HG02885 (cell line): ENCODE measurements around the gene NR5A2.

Experiments used
- ATAC-seq: cut with Tn5 transposase; IDR thresholded peaks from one replicate; pipeline ENCODE4 v1.9.1; 2021; ENCODE audit warnings: mild to moderate bottlenecking; ENCODE audit not compliant: unreplicated experiment, poor library complexity

The NR5A2 gene

DNA sequence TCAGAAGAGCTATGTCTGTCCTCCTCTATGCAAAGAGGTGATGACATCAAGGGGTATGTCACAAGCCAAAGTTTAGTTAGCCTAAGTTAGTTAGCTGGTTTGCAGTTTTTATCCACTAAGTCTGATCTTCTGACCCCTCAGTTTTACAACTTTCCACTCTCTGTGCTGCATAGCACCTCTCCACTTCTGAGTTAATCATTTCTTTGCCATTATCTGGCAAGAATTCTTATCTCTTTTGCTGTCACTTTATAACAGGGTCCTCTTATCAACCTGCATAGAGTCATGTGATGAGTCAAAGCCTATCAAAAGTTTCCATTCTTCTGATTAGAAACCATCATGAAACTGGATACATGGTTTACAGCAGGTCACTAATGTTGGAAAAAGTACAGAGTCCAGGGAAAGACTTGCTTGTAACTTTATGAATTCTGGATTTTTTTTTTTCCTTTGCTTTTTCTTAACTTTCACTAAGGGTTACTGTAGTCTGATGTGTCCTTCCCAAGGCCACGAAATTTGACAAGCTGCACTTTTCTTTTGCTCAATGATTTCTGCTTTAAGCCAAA is at the start of gene NR5A2:
TSS of gene NR5A2 (plus strand) at position 447 of the 560 bp plus-strand sequence. CDS start 138 bp downstream, outside the sequence.
- ATAC-seq = no peak

DNA sequence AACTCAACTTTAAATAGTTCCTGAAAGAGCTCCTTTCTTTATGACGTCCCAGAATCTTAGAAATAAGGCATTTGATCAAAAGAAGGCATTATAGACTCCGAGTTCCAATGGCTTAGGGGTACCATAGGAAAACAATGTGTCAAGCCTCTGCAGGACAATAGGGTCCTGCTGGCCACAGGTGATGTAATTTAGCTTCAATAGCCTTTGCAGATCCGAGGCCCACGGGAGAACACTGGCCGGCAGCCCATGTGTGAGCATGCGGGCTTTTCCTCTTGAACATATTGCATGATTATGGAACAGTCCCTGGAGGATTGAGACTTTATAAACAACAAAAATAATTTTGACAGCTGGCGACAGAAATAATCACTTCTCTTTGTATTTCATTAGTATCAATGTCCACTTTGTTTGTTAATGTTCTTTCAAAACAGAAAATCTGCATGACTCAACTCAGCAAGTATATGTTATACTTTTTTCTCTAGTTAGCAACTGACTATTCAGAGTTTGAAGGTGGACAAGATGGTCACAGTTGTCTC is 49.0 kb upstream of the NR5A2 start:
- ATAC-seq = no peak

DNA sequence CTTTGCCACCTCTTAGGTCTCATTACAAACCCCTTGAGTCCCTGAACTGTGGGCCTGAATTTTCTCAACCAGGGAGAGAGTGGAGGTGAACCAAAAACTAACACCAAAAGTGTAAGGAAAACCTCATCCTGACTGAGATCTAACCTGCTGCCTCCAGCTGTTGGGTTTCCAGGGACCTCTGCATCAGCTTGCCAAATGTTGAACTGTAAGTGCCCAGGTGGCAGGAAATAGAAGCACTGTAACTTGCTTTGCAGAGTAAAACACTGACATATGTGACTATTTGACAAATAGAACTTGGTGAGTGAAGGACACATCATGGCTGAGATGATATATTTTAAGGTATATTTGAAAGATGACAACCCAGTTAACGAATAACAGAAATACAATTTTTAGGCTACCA is 48.4 kb upstream of the NR5A2 start:
- no peak for ATAC-seq

DNA sequence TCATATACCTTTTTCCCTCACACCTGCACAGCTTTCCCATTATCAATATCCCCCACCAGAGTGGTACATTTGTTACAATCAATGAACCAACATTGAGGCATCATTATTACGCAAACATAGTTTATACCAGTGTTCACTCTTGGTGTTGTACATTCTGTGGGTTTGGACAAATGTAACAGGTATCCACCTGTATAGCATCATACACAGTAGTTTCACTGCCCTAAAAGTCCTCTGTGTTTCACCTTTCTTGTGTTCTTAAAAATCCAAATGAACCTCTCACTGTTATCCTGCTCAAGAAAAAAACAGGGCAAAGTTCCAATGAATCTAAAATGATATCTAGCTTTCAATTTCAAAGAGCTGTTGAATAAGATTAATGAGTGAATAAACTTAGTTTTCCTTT is 45.9 kb upstream of the NR5A2 start:
- ATAC-seq = no peak

DNA sequence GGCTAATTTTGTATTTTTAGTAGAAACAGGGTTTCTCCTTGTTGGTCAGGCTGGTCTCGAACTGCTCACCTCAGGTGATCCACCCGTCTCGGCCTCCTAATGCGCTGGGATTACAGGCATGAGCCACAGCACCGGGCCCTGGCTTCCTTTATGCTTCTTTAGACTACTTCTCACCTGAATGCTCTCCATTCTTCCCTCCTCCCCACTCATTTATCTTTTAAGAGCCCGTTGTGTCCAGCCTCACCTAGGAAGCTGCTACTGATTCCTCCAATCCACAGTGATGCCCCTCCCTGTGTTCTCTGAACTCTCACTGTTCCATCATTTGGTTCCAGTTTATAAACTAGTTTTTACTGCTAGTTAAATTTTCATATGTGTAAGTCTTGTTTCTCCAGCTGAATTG is 44.9 kb upstream of the NR5A2 start:
- no peak for ATAC-seq

DNA sequence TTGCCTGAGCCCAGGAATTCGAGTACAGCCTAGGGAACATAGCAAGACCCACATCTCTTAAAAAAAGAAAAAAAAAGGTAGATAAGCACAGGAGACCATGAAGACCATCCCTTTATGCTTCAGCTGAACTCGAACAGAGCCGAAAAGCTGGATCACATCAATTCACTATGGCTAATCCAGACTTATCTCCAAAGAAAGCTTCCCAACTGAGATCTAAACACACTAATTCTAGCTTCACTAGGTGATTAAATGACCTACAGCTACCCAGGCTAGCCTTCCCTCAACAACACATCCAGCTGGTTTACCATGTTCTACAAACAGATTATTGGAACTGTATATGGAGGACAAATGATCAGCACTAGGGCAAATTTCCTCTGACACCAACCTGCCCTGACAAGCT is 44.0 kb upstream of the NR5A2 start:
- ATAC-seq = no peak

DNA sequence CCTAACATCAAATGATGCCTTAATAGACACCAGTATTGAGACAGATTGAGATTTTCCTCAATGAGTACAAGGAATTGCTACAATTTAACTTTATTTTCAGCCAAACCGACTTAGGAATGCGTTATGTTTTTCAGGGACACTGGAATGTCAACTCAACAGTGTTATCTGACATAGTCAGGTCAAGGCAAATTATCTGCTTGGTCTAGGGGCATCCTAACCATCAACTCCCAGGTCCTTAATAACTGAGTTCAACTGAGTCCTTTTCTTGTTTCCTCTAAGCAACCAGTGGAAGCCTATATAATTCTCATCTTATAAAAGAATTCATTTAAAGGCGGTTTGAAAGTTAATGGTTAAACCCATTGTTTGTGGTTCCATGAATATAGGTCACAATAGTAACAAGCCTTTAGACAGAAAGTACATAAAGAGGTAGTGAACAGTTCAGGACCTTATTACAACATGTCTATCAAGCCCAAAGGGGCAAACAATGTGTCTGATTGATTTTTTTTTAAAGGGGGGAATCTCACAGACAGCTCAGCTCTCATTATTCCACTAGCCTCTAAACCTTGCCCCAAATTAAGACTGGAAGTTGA is 32.3 kb upstream of the NR5A2 start:
- no peak for ATAC-seq

DNA sequence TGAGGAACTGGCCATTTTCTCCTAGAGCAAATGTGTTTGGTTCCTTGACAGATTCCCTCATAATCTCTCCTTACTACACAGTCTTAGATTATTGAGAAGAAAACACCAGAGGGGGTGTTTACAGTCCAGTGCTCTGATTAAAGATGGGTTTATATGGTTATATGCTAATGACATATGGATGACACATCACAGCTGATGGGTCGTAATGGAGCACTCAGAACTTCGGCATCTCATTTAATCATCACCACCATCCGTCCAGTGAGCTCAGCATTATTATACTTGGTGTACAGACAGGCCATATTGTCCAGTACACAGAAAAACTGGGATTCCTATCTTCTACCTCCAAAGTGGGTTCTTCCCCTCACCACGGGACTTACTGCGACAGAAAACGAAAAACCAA is 22.3 kb upstream of the NR5A2 start:
- ATAC-seq = no peak

DNA sequence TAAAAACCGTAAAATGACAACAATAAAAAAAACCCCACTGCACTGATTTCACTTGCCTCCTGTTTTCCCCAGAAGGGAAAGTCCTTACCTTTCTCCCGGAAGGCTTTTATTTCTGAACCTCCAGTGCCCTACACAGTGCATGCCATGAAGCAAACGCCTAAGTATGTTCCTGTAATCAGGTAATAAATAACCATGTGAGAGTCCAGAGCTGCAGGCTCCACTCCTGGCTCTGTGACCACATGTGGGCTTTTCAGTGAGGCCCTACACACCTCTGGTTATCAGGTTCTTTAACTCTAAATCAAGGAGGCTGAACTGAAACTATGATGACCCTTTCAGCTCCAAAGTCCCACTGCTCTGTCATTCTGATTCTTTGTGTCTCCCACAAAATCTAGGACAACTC is 20.8 kb upstream of the NR5A2 start:
- ATAC-seq = no peak

DNA sequence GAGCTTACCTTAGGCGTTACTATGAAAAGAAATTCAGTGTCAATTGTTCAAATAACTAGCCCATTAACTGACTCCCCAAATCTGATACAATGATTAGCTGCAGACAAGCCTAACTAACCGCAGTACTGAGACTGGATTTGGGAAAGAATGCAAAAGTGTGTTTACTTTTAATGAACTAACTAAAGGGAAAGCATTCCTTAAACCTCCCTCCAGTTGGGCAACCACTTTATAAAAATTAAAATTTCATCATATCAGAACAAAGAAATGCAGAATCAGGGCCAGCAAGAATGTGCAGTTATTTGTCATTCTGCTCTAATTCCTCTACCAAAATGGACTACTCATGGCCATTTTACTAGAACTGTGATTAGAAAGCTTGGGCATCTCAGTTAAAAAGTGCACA is 11.7 kb upstream of the NR5A2 start:
- no peak for ATAC-seq

DNA sequence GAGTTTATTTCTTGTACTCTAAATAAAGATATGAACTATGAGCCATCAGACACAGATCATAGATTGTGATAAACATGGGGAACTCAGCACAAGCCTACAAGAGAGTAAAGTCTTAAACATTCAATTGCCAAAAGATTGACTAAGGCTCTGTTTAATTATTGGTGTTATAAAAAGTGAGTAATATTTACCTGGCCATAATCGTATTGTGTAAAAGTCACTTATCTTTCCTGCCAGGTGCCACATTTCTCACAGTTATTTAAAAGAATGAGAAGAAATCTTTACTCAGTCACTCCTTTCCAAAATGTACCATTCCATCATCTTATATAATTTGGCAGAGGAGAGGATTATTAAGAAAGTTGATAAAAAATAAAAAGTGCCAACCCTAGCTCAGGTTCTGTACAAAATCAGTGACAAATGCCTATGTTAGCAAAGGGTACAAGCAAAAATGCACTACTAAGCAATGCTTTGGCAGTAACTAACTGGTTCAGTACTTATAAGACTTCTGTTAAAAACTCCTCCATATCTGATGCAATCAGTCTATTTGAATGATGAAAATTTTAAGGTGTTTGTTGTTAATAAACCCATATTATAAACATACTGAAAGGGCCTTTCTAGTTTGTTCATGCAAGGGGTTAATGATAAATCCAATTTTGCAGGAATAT is 5.8 kb upstream of the NR5A2 start:
- ATAC-seq = no peak

DNA sequence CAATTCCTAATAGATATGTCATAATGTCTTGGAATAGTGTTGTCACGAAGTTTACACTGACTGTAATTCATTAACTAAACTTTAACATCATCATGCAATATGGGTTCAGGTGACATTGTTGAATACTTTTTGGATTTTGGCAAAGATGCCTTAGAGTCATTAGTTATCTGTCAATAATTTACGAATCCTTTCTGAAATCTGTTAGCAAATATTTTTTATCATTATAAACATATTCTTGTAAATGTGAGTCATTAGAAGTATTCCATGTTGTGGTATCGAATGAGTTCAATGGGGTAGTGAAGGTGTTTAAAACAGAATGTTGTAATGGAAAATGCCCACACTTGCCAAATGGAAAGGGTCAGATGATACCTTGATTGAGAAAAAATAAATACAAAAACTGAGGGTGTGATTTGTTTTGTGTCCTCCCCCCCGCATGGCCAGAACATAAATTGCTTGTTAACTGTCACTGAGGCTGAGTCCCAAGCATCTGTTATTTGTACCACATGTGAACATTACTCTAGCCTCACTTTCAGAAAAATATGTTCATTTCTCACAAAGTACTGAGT is 5.2 kb upstream of the NR5A2 start:
- no peak for ATAC-seq

DNA sequence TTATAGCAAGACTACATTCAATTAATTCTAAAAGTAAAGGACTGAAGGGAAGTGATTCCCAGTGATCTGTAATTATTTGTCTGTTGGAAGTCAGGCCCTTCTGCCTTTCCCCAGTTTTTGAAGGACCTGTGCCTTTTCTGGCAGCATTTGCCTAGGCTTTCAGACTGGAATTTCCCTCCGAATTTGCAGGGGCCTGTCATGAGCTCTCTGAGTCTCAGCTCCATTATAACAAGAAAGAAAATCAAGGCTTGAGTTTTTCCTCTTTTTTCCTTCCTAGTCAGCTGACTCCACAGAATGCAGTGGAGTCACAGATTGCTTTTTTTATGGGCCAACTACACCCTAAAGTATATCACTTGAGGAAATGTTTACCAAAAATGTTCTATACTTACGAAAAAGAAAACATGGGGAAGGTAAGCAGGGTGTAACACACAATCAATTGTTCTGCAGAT is 1.1 kb downstream of the NR5A2 start:
- no peak for ATAC-seq

DNA sequence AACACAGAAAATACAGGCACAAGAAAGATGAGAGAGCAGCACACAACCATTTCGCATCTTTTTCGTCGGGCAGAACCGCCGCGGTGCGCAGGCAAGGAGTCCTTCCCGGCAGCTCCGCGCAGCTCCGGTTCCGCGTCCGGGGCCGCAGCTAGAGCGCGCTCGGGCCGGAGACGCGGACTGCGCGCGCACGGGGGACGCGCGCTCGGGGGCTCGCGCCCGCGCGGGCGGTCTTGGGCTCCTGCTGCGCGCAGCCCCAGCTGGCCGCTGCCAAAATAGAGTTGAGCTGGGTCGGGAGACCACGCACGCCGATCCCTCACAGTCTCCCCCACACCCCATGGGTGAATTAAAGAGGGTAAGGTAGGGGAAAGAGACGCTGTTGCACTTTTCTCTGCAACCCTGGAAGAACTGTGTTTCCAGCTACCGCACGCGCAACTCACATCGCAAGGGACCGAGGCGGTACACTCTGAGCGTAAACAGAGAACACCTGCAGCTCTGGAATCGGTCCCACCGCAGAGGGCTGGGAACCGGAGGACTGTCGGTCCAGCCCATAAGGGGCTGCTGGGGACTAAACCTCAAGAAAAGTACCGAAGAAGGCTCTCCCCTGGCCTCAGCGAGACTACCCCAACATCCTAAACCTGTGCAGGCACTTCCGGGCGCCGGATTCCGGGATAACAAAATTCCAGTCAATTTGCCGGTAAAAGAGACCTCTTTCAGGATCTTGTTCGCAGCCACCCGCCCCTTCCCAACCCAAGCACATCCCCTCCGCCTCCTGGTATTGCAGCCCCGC is 1.7 kb downstream of the NR5A2 start:
- ATAC-seq = peak; percentile 73

DNA sequence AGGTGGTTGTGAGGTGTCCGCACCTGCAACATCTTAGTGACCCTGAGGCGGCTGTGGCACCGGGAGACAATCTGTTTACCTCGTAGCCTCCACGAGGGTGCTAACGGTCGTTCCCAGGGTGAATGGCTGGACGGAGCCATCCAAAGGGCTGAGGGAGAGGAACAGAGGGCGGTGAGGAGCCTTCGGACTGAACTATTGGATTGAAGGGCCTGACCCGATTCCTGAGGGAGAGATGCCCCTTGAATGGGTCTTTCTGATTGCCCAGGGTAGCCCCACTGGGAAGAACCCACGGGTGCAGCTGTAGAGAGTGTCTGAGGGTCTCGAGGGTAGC is 2.3 kb downstream of the NR5A2 start:
- ATAC-seq = no peak

DNA sequence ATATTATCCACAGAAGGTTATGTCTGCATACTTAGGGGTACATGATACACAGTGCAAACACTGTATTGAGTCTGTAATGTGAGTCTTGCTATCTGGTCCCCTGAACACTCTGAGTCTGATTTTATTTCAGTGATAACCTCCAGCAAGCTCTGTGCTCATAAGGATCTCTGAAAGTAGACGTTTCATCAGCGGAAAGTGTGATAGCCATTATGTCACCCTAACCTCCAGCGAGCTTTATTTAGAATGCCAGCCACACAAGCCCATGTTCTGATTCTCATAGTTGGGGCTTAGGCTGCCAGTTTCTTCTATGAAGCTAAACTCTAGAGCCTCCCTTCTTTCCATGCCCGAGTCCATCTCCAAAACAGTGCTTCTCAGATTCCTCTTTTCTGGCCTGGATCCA is 3.3 kb downstream of the NR5A2 start:
- no peak for ATAC-seq

DNA sequence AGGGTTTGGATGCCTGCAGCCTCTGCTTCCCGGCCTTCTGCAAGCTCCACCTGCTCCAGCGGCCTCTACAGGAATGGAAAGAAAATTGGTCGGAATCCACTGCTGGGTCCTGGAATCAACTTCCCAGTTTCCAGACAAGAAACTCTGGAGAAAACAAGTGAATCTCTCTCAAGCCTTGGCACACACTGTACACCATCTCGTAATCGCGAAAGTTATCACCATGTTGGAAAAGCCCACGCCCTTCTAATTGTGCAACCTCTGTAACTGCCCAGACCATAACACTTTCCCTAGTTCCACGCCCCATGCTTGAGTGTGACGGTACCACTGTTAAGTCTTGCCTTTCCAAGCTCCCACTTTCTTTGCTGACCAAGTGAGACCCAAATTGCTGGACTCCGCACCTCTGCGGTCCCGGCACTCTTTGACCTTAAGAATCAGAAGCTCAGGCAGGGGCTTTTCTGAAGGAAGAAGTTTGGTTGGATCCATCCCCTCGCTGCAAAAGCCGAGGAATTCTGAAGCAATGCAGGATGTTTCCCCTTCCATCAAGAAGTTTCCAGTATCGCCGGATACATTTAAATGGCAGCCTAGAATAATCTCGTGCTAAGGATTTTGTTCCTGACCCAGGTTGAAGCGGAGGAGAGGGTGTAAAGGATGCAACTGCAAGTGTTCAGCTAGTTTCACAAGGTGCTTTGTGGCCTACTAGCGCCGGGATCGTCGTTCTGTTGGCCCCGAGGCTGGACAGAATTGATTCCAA is 6.2 kb downstream of the NR5A2 start:
- ATAC-seq = no peak

DNA sequence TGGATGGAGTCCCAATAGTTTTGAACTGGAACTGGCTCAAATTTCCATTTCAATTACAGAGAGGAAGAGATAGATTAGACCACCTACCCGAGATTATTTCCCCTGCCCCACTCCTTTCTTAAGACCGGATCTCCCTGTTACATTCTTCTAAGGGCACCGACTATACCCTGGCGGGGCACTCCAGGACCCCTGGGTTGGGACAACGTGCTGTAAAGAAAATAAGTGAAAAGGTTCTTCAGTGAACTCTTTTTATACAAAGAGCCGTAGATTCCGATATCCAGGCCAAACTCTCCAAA is 6.7 kb downstream of the NR5A2 start:
- no peak for ATAC-seq

DNA sequence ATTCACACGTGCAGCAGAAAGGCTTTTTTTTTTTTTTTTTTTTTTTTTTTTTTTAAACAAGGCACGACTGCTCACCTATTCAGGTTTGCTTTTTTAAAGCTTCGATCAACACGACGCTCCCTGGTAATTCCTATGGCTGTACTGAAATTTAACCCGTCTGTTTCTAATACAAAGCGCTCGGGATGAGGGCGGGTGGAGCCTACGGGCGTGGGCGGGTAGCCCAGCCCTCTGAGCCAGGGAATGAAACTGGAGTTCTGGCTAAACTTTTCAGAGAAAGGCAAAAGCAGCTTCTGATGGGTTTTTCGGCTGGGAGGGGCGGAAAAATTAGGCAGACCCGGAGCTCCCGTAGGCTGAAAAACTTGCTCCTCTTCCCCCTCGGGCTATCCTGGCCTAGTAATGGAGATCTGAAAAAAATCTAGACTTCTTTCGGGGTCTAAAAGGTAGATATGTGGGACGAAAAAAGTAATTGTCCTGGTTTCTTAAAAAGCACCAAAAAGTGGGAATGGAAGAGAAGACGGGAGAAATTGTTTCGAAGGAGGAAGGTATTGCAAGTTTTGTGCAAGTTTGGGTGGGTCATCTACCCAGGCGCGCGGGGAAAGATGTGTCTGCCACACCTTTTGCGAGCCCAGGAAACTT is 7.4 kb downstream of the NR5A2 start:
- ATAC-seq = no peak

DNA sequence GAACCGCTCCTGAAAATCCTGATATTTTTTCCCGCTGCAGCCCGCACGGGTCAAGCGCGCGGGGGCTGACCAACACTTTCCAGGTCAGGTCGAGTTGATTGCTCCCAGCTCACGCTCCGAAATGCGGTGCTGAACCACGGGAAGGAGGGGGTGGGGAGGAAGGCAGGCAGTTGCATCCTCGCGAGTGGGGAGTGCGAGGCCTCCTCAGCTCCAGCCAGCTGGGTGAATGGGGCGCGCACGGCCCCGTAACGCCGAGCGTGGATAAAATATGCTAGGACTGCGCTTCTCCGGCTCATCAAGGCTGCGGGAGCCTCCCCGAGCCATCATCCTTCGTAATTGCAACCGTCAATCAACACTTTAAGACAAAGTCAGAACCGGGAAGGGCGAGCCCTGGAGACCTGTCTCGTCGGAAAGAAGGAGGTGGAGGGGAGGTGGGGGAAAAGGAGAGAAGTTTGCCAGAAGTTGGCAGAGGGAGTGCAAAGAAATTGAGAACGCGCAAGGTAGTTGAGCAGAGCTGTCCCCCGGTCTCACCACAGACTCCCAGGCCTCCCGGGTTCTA is 8.0 kb downstream of the NR5A2 start:
- ATAC-seq = no peak
